Loucy (cell line): Measurements from ENCODE around the gene NANOS2.

Experiments used
- H2AFZ ChIP-seq: fragments of 200-600 bp; sonication (generic); 2 replicates; pipeline ENCODE4 v1.6.0; 2016; ENCODE audit warnings: antibody characterized with exemption, mild to moderate bottlenecking, low read length, moderate library complexity
- H3F3A ChIP-seq: fragments of 200-600 bp; 2 replicates; pipeline ENCODE4 v1.6.0; 2016; ENCODE audit warnings: antibody characterized with exemption, low read depth, mild to moderate bottlenecking
- H3K27me3 ChIP-seq: fragments of 200-600 bp; sonication (generic); 2 replicates; pipeline ENCODE4 v1.6.1; 2014; ENCODE audit warnings: low read length, mild to moderate bottlenecking; ENCODE audit not compliant: insufficient read depth, poor library complexity, severe bottlenecking
- H3K36me3 ChIP-seq: fragments of 200-600 bp; sonication (generic); 2 replicates; pipeline ENCODE4 v1.6.1; 2016; ENCODE audit warnings: low read length; ENCODE audit not compliant: insufficient read depth
- H3K4me1 ChIP-seq: fragments of 200-600 bp; sonication (generic); 2 replicates; pipeline ENCODE4 v1.5.1; 2014; ENCODE audit warnings: low read length, mild to moderate bottlenecking; ENCODE audit not compliant: insufficient read depth, poor library complexity, severe bottlenecking
- H3K4me2 ChIP-seq: fragments of 200-600 bp; sonication (generic); 2 replicates; pipeline ENCODE4 v1.6.0; 2014; ENCODE audit warnings: antibody characterized with exemption, low read length, low read depth, mild to moderate bottlenecking; ENCODE audit not compliant: poor library complexity, severe bottlenecking
- H3K4me3 ChIP-seq: fragments of 200-600 bp; sonication (generic); 2 replicates; pipeline ENCODE4 v1.5.1; 2014; ENCODE audit warnings: low read length, mild to moderate bottlenecking, mixed read lengths; ENCODE audit not compliant: poor library complexity, severe bottlenecking
- H3K79me2 ChIP-seq: fragments of 200-600 bp; sonication (generic); 2 replicates; pipeline ENCODE4 v1.6.1; 2014; ENCODE audit warnings: low read length; ENCODE audit not compliant: insufficient read depth
- H3K9ac ChIP-seq: fragments of 200-600 bp; sonication (generic); 2 replicates; pipeline ENCODE4 v1.6.0; 2014; ENCODE audit warnings: mild to moderate bottlenecking, low read depth, low read length, moderate library complexity; ENCODE audit not compliant: poor library complexity, severe bottlenecking
- H3K9me2 ChIP-seq: fragments of 200-600 bp; sonication (generic); replicated peaks from 2 replicates; pipeline ENCODE4 v1.6.1; 2016; ENCODE audit warnings: low read depth, low read length, mixed read lengths
- H3K9me3 ChIP-seq: fragments of 200-600 bp; sonication (generic); 2 replicates; pipeline ENCODE4 v1.6.1; 2014; ENCODE audit warnings: mild to moderate bottlenecking, antibody characterized with exemption, low read length, low read depth; ENCODE audit not compliant: insufficient read depth
- H4K20me1 ChIP-seq: fragments of 200-600 bp; sonication (generic); 2 replicates; pipeline ENCODE4 v1.6.0; 2014; ENCODE audit warnings: antibody characterized with exemption, low read length, mild to moderate bottlenecking; ENCODE audit not compliant: insufficient read depth, poor library complexity, severe bottlenecking
- EZH2phosphoT487 ChIP-seq: fragments of 200-600 bp; IDR thresholded peaks from 2 replicates; pipeline ENCODE4 v1.6.1; 2018; ENCODE audit warnings: antibody characterized with exemption, mild to moderate bottlenecking, moderate library complexity, borderline replicate concordance
- TF ChIP-seq, protein P1 (sequence below): fragments of 200-600 bp; sonication (generic); conservative IDR thresholded peaks from 2 replicates; pipeline ENCODE4 v1.5.1; 2014; ENCODE audit warnings: mild to moderate bottlenecking, antibody characterized with exemption, low read length

Gene NANOS2

DNA sequence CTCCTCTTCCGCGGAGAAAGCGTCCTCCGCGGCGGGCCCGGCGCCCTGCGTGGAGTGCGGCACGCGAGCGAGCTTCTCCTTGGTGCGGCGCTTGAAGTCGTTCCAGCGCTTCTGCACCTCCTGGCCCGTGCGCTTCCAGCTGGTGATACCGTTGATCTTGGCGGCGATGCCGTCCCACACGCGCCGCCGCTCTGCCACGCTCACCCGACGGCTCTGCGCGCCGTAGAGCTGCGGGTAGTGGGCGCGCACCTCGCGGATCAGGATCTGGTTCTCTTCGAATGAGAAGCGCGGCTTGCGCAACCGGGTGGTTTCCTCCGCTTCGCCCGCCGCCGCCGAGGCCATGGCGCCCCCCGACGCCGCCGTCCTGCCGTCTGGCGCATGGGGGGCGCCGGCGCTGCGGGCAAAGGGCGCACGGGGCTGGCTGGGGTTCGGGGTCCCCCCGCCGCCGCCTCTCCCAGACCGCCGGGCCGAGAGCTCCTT, 13.1 kb downstream of the NANOS2 start:
- Histone ChIP-seq H3K9me2 (no peaks in the 10 kb centered on the region), H3K36me3 (no peaks in the 10 kb centered on the region; the same call in 1 of the 2 replicates), H3K27me3 (no peaks in the 10 kb centered on the region), H3K9ac (peak overlapping the region; percentile 98), H3K4me2 (peak overlapping the region; percentile 85), H4K20me1 (peaks cover 4% of the 10 kb centered on the region), H3K79me2 (peaks cover 27% of the 10 kb centered on the region), H3F3A (no peaks in the 10 kb centered on the region), H3K4me3 (peak overlapping the region; percentile 99), H3K9me3 (no peaks in the 10 kb centered on the region), H2AFZ (no peak overlapping the region), H3K4me1 (peaks cover 5% of the 10 kb centered on the region)
- TF ChIP-seq EZH2phosphoT487: no peak
- TF ChIP-seq, protein P1, sequence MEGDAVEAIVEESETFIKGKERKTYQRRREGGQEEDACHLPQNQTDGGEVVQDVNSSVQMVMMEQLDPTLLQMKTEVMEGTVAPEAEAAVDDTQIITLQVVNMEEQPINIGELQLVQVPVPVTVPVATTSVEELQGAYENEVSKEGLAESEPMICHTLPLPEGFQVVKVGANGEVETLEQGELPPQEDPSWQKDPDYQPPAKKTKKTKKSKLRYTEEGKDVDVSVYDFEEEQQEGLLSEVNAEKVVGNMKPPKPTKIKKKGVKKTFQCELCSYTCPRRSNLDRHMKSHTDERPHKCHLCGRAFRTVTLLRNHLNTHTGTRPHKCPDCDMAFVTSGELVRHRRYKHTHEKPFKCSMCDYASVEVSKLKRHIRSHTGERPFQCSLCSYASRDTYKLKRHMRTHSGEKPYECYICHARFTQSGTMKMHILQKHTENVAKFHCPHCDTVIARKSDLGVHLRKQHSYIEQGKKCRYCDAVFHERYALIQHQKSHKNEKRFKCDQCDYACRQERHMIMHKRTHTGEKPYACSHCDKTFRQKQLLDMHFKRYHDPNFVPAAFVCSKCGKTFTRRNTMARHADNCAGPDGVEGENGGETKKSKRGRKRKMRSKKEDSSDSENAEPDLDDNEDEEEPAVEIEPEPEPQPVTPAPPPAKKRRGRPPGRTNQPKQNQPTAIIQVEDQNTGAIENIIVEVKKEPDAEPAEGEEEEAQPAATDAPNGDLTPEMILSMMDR: no peak

DNA sequence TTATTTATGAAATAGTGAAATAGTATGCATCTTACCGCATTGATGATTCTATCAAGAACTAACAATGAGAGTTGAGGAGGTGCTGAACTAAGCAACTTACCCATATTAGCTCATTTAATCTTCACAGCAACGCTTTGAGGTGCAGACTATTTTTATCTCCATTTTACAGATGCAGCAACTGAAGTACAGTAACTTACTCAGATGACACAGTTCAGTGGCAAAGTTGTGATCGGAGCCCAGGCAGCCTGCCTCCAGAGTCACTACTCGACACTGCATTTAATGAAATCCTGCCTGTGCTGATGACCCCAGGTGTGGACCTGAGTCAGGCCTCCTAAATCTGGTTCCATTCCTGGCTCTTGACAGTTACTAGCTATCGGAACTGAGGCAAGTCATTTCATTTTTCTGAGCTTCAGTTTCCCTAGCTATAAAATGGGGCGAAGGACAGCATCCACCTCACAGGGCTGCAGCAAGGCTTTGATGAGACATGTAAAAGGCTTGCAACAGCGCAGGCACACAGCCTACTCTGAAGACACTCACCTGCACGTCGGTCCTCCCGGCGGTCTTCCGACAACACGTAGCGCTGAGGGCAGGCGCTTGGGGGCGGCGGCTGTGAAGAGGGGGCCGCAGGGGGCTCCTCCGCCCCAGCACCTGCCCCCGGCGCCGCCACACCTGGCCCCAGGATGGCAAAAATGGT, 13.7 kb downstream of the NANOS2 start:
- Histone ChIP-seq H3K4me3 (peak overlapping the region; percentile 99), H4K20me1 (peaks cover 4% of the 10 kb centered on the region), H3K9me2 (no peaks in the 10 kb centered on the region), H3K27me3 (no peaks in the 10 kb centered on the region), H3K9ac (peak overlapping the region; percentile 13), H3K9me3 (no peaks in the 10 kb centered on the region), H2AFZ (no peak overlapping the region), H3K4me1 (peaks cover 5% of the 10 kb centered on the region), H3K36me3 (no peaks in the 10 kb centered on the region; the same call in 1 of the 2 replicates), H3F3A (no peaks in the 10 kb centered on the region), H3K4me2 (peak overlapping the region; percentile 85), H3K79me2 (peaks cover 27% of the 10 kb centered on the region)
- TF ChIP-seq, protein P1: no peak
- no peak for TF ChIP-seq EZH2phosphoT487

DNA sequence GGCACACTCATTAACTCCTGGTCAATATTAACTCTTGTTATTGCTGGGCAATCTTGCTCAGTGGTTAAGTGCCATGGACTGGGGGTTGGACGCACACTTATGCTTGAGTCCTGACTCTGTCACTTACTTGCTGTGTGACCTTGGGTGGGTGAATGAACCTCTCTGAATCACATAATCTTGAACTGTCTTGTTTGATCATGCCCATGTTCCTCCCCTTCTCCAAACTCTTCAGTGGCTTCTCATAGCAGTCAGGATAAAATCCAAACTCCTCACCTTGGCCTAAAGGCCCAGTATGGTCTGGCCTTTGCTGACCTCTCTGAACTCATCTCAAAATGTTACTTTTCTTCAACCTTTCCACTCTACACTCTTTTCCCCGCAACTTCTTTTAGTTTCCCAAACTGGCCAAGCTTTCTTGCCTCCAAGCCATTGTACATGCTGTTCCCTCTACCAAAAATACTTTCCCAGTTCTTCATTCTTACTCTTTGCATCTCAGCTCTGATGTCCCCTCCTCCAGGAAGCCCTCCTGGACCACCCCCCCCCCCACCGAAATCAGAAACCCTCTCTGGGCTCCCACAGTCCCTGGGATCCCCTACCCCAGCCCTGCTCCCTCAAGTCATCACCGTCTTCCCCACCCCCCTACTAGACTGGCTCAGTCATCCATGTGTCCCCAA, 14.5 kb downstream of the NANOS2 start:
- Histone ChIP-seq H3K4me3 (peak overlapping the region; percentile 99), H3K79me2 (peaks cover 27% of the 10 kb centered on the region), H3K4me2 (peak overlapping the region; percentile 85), H4K20me1 (peaks cover 4% of the 10 kb centered on the region), H3K9me2 (no peaks in the 10 kb centered on the region), H3K9me3 (no peaks in the 10 kb centered on the region), H3K27me3 (no peaks in the 10 kb centered on the region), H3K4me1 (peaks cover 5% of the 10 kb centered on the region), H3K9ac (no peak overlapping the region), H2AFZ (no peak overlapping the region), H3K36me3 (no peaks in the 10 kb centered on the region; the same call in 1 of the 2 replicates), H3F3A (no peaks in the 10 kb centered on the region)
- TF ChIP-seq, protein P1: no peak
- no peak for TF ChIP-seq EZH2phosphoT487
